GM21447 (cell line): ENCODE data around the gene CHERP.
"Not testable (repeated sequence)": the region's sequence is repeated elsewhere in the genome, so short reads cannot be mapped to it uniquely, and the experiment has no call there.

Experiments used
- ATAC-seq: cut with Tn5 transposase; IDR thresholded peaks from one replicate; pipeline ENCODE4 v1.9.1; 2021; ENCODE audit not compliant: unreplicated experiment

Gene CHERP

GRCh38 chr19:16520074-16520973 is 21.9 kb downstream of the CHERP start:
- ATAC-seq, result no peak

- ATAC-seq, result no peak
These were observed 23.0 kb downstream of the CHERP start for GRCh38 chr19:16519230-16519687.

- no peak for ATAC-seq
These were observed 23.6 kb downstream of the CHERP start for GRCh38 chr19:16518483-16519229.

GRCh38 chr19:16518061-16518460 is 24.2 kb downstream of the CHERP start:
- no peak for ATAC-seq

- no peak for ATAC-seq
These were observed 25.2 kb downstream of the CHERP start for GRCh38 chr19:16516923-16517610.

- no peak for ATAC-seq
These were observed 25.9 kb downstream of the CHERP start for GRCh38 chr19:16516381-16516780.

- ATAC-seq, result no peak
These were observed 27.7 kb downstream of the CHERP start for GRCh38 chr19:16514383-16515019.

- not testable (repeated sequence) for ATAC-seq
These were observed 29.6 kb downstream of the CHERP start for GRCh38 chr19:16512611-16513010.

GRCh38 chr19:16509141-16510061 is 32.8 kb downstream of the CHERP start:
- ATAC-seq, result no peak

- ATAC-seq, result no peak
These were observed 33.7 kb downstream of the CHERP start for GRCh38 chr19:16508546-16508945.

GRCh38 chr19:16506961-16507360 is 35.3 kb downstream of the CHERP start:
- ATAC-seq, result no peak

GRCh38 chr19:16506161-16506560 is 36.1 kb downstream of the CHERP start:
- ATAC-seq, result not testable (repeated sequence)

GRCh38 chr19:16504271-16504670 is 38.0 kb downstream of the CHERP start:
- ATAC-seq, result no peak

- no peak for ATAC-seq
These were observed 44.4 kb downstream of the CHERP start for GRCh38 chr19:16497837-16498236.

- ATAC-seq, result no peak
These were observed 45.2 kb downstream of the CHERP start for GRCh38 chr19:16497042-16497441.

- ATAC-seq, result no peak
These were observed 45.6 kb downstream of the CHERP start for GRCh38 chr19:16496613-16496983.

GRCh38 chr19:16495982-16496612 is 46.1 kb downstream of the CHERP start, which contains the start of the genes C19orf44 and CALR3:
Gene C19orf44, plus strand, starts transcription at chr19:16496394. Its CDS starts 4,399 bp downstream, at chr19:16500793.
Gene CALR3, minus strand, starts transcription at chr19:16496167. Its CDS starts 38 bp downstream, at chr19:16496129.
- peak; percentile 93 for ATAC-seq

GRCh38 chr19:16486476-16486875 is 55.8 kb downstream of the CHERP start:
- not testable (repeated sequence) for ATAC-seq

GRCh38 chr19:16482745-16483144 is 59.5 kb downstream of the CHERP start:
- no peak for ATAC-seq
